HCEC 1CT (cell line): Measurements from ENCODE around the gene OR52H1.
A peak's percentile ranks its signal among the peaks of the same experiment; 100 is the strongest.
"Not testable (repeated sequence)": the region's sequence is repeated elsewhere in the genome, so short reads cannot be mapped to it uniquely, and the experiment has no call there.

Experiments
- DNase-seq: peaks from one replicate; pipeline ENCODE4 v3.0.0-alpha.2; 2017

Gene OR52H1

DNA sequence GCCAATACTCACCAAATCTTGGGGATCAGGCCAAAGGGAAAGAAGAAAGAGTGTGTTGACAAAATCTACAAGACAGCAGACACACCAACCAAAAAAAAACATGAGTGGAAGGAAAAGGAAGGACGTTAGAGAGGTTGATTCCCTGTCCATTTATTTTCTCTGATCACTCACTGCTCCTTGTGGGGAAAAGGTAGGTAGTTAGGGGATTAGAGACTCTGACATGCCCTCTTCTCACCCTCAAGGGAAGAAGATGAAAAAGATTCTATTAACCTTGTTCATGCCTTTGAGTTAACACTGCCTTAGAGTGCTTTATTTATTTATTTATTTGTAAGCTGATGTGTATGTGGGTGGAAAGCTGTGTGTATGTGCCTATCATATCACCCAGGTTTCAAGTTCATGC lies at the start of gene OR52H1:
Gene OR52H1, minus strand, starts transcription at position 101 of the 400 bp plus-strand sequence. CDS start 3,035 bp downstream, outside the sequence.
- no peak for DNase-seq

DNA sequence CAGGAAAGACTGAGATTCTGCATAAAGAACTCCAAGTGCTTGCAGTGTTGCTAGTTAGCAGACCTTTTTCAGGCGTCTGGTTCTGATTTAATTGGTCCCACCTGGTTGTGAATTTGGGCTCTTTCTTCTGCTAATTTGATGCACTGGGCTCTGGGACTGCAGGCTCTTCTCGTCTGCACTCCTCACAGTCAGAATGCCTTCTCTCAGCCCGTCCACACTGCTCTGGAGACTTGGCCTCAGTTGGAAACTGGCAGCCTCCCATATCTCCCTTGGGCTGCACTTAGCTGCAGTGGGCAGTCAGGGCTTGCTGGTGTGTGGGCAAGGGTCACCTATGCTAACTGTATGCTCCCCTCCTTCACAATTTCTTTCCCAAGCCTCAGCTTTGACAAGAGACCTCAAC lies 49.6 kb upstream of the OR52H1 start:
- DNase-seq: no peak

DNA sequence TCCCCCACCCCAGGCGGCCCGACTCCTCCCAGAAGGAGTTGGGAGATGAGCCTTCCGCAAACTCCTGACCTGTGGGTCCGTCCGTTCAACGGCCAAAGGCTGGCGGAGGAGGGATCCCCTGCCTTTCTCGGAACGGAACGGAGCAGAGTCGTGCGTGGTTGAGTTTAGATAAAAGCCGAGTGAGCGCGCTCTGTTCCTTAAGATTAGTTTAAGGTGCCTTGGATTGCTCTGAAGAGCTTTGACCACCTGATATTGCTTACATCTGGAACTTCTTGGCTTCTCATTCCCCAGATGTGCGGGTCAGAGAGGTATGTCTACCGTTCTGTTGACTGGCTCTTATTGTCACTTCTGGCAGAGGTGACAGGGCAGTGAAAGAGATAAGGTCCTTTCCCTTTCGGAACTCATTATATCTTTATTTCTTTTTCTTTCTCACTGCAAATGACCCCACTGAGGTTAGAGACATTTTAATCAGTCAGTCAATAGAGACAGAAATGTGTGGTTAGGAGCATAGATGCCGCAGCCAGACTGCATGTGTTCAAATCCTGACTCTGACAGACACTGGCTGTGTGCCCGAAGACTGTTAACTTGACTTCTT lies 48.4 kb upstream of the OR52H1 start, which contains the start of gene TRIM6:
Gene TRIM6, plus strand, starts transcription at position 31 of the 595 bp plus-strand sequence. Its CDS starts 261 bp downstream, at position 292.
- peak; percentile 47 for DNase-seq

DNA sequence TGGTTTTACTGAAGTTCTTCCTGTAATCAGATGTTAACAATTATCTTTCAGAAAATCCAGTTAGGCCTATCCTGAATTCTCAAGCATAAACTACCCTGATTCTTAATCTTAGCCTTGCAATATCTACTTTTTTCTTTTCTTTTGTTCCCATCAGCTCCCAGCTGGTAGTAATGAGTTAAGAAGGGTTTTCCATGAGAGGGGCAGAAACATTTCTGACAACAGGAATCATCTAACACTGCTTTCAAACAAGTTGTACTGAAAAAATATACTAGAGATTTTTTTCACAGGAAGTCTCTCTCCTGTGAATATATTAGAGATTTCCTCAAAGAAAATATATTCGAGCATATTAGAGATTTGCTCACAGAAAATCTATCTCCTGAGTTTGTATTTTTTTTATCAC lies 44.8 kb upstream of the OR52H1 start:
- DNase-seq: no peak

DNA sequence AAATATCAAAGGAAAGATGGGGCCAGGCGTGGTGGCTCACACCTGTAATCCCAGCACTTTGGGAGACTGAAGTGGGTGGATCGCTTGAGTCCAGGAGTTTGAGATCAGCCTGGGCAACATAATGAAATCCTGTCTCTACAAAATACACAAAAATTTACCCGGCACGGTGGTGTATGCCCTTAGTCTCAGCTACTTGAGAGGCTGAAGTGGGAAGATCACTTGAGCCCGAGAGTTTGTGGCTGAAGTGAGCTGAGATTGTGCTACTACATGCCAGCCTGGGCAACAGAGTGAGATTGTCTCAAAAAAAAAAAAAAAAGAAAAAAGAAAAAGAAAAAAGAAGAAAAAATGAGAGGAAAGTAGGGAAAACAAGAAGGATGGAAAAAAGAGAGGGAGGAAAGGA lies 44.3 kb upstream of the OR52H1 start:
- DNase-seq: no peak

DNA sequence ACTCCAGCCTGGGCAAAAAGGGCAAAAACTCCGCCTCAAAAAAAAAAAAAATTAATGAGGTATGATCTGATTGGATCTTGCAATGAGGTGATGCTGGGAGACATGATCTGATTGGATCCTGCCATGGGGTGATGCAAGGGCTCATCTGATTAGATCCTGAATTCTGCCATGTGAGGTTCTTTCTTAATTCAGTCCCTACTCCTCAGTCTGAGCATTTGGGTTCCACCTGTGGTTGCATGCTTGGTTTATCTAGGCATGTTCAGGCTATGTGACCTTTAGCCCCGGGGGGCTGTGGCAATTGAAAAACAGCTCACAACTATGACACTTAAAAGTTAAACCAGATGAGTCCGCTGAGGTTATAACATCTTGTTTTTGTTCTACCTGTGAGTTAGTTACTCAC lies 43.3 kb upstream of the OR52H1 start:
- DNase-seq: no peak

DNA sequence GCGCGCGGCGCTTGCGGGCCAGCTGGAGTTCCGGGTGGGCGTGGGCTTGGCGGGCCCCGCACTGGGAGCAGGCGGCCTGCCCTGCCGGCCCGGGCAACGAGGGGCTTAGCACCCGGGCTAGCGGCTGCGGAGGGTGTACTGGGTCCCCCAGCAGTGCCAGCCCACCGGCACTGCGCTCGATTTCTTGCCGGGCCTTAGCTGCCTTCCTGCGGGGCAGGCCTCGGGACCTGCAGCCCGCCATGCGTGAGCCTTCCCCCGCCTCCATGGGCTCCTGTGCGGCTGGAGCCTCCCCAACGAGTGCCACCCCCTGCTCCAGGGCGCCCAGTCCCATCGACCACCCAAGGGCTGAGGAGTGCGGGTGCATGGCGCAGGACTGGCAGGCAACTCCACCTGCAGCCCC lies 41.6 kb upstream of the OR52H1 start:
- not testable (repeated sequence) for DNase-seq

DNA sequence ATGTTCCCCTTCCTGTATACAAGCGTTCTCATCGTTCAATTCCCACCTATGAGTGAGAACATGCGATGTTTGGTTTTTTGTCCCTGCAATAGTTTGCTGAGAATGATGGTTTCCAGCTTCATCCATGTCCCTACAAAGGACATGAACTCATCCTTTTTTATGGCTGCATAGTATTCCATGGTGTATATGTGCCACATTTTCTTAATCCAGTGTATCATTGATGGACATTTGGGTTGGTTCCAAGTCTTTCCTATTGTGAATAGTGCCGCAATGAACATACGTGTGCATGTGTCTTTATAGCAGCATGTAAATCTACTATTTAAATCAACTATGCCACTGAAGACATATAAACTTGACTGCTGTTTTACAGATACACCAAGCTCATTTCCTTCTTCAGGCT lies 36.1 kb upstream of the OR52H1 start:
- DNase-seq: not testable (repeated sequence)

DNA sequence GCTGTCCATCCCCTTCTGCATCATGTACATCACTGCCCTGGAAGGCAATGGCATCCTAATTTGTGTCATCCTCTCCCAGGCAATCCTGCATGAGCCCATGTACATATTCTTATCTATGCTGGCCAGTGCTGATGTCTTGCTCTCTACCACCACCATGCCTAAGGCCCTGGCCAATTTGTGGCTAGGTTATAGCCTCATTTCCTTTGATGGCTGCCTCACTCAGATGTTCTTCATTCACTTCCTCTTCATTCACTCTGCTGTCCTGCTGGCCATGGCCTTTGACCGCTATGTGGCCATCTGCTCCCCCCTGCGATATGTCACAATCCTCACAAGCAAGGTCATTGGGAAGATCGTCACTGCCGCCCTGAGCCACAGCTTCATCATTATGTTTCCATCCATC lies 32.7 kb upstream of the OR52H1 start:
- no peak for DNase-seq

DNA sequence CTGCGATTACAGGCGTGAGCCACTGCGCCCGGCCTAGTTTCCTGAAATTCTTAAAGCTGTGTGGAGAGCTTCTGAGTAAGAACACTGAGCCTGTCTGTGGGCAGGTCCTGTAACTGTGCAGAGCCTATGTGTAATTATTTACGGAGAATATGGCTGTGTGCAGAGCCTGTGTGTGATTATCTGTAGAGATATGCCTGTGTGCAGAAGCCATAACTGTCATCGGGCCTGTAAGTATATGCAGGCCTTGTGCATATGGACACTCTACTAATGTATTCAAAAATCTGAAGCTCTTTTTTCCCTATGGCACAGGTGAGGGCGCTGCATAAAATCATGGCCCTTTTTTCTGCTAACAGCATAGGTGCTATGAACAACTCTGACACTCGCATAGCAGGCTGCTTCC lies 32.2 kb upstream of the OR52H1 start, which contains the start of gene OR52B6:
Gene OR52B6, plus strand, starts transcription at position 301 of the 400 bp plus-strand sequence. Its CDS starts 0 bp downstream, at position 301.
- DNase-seq: no peak

DNA sequence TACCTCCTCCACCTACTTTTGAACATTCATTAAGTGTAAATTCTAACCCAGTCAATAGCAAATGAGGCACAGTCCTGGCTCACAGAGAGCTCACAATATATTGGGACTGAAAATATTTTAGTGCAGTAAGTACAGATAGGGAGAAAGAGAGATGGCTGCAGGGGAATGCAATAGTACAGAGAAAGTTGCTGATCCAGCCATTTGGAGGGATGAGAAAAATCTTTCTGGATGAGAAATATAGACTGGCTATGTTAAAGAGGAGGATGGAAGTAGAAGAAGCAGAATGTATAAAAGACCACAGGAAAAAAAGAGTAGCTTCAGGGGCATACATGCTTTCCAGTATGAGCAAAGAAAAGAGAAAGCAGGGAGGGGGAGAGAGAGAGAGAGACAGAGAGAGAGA lies 28.8 kb upstream of the OR52H1 start:
- no peak for DNase-seq

DNA sequence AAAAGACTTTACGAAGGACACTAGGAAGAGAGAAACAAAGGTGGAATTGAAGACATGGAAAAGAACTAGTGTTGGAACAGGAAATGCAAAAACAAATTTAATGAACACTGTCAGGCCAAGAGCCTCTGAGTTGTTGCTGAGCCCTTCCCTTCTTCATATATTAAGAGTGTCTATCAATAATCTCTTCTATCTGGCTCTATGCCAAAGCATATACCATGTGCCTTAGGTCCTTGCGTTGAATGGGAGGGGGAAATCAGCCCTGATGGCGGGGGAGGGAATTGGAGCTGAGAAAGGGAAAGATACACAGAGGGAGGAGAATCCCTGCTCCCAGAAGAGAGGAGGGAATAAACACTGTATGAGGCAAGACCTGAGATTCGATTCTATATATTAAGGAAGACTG lies 26.8 kb upstream of the OR52H1 start:
- no peak for DNase-seq

DNA sequence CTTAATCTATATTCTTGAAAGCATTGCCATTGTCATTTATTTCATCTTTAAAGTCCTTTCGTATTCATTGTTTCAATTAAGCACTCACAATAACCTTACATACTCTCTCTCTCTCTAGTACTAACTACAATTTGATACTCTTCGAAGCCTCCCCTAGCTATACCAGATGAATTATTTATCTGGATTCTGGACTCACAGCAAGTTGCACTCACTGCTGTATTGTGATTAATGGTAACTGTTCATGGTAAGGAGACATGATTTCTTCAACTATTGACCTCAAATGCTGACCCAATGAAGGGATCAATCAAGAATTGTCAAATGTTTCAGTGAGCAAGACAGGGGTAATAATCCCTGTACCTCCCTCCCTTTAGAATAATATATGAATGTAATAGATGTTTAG lies 26.3 kb upstream of the OR52H1 start:
- DNase-seq: no peak

DNA sequence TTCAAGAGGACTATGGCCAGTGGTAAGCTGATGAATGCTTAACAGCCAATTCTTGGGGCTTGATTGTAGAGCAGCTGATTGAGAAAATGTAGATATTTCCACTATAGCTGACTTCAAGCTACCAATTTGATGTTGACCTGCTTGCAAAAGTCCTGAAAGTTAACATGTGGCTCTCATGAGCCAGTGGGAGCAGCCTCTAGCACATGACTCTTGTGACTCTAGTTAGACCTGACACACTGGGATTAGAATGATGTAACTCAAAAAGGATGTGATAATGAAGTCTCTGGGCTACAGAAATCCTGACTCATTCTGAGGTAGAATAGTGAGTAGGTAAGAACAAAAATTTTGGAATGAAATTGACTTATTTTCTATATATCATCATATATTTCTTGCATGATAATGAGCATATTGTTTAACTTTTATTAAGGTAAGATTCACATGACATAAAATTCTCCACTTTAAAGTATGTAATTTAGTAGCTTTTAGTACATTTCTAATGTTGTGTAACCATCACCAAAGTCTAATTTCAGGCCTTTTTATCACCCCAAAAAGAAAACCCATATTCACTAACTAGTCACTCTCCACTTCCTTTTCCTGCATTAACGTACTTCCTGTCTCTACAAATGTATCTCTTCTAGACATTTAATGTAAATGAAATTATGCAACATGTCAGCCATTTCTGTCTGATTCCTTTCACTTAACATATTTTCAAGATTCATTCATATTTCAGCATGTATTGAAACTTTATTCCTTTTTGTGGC lies 16.1 kb upstream of the OR52H1 start:
- no peak for DNase-seq

DNA sequence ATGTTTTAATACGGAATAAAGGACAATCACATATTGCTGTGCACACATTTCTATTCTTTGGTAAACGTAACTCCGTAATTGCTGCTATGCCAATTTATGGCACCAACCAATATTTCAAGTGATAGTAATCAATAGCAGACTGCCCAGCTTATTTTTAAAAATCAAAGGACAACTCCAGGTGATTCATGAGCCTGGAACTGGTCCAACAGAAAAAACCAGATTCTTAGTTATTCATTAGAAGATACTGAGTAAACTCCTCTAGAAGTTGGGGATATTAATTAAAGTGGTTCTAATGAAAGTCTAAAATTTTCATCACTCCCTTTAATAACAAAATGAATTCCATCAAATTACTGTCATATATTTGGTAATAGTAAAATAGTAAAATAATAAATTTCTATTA lies 9.4 kb upstream of the OR52H1 start:
- no peak for DNase-seq

DNA sequence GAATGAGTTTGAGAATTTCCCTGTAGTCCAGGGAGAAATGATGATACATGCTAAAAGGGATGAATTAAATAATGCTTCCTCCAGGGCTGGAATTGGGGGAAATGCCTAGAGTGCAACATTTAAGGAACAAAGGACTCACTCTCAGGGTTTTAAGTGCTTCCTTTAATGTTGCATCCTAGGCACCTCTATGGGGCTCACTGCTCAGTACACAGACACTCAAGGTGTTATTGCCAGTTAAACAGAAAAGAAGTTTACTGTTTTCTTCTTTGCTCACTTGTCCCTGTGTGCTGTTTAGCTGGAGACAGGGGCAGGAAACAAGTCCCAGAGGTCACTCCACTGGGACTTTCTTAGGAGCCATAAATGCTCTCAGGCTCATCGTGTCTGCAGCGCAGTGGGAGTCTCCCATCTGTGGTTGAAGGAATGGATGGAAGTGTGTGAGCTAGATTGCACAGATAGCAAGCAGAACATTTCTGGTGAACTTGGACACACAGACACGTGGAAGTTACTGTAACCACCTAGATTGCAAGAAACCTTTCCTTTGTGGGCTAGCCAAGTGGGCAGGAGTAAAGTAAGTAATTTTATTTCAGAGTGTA lies 8.4 kb upstream of the OR52H1 start:
- no peak for DNase-seq

DNA sequence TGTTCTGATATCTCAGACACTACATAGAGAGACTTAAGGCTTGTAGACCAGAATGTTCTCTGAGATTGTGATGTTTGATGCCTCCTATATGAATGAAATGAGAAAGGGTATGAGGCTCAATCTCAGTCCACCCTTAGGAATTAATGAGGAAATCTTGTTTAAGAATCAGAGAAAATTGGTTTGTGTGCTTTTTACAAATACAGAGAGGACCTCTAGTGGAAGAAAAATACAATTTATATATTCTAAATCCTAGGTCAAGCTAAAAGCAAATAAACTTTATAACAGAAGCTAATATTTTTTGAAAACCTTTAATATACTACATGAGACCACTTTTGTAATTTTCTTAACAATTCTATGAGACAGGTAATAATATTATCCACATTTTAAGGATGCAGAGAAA lies 5.0 kb upstream of the OR52H1 start:
- peak; percentile 29 for DNase-seq

DNA sequence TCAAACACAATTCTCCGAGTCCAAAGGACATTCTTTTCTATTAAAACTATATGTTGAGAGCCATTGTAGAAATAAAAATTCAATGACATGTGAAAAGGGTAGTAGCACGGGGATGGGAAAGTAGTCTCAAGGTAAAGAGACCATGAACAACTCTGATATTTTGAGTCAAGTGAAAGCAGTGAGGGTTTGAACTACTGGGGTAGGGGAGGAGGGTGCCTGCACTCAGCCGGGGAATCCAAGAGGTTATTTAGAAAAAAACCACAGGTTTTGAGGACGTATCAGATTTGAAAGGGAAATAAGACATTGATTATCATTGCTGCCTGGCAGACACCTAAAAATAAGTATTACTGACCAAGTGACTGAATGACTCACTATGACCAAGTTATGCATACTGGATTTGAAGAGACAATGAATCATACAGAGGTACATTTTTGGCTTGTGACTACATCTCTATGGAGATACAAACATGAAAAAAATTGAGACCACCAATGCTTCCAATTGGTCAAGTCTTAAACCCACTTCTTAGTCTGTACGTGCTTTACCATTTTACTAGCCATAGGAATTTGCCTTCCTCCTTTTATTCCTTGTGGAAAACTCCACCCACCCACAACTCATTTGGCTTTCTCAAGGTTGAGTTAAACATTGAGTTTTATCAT lies 2.2 kb upstream of the OR52H1 start:
- DNase-seq: peak; percentile 73

DNA sequence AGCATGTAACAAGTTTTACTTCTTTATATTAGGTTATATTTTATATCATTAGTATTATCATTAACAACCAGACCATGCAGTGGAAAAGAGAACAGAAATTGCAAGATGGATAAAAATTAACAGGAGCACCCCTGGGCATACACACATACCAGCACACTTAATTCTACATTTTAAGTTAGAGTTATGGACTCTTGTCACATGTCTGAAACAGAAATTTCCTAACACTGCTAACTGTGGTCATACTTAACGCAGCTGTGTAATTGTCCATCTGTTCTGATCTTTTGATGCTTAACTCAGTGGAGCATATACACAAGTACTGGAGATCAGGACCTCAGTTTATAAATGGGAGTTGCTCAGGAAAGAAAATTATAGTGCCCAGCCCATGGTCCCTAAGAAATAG lies 358 bp downstream of the OR52H1 start:
- DNase-seq: no peak

DNA sequence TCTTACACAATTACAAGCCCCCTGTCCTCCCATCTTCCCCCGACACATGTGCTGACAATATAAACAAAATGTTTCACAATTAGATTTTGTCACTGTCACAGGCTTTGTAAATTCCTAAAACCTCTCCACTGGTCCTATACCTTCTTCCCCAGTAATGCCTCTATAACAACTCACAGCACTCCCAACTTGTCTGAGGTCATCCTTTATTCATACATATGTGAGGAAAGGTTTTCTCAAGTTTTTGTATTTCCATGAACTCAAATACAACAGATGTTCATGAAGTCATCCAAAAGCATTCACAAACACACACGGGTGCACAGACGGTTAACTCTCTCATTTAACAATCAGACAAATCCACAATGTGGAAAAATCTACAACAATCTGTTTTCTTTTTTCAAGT lies 1.9 kb downstream of the OR52H1 start:
- DNase-seq: no peak

DNA sequence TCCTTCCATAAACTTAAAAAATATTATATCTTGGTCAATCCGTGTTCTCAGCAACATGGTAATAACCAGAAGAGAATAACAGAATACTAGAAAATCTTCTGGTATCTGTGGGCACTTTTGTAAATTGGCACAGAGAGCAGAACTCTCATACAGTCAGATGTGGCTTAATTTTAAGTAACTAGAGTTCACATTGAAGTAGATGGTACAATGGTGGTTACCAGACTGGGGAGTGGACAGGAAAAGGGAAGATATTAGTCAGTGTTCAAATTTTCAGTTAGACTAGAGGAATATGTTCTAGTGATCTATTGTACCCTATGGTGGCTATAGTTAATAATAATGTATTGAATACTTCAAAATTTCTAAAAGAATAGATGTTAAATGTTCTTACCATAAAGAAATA lies 6.9 kb downstream of the OR52H1 start:
- no peak for DNase-seq

DNA sequence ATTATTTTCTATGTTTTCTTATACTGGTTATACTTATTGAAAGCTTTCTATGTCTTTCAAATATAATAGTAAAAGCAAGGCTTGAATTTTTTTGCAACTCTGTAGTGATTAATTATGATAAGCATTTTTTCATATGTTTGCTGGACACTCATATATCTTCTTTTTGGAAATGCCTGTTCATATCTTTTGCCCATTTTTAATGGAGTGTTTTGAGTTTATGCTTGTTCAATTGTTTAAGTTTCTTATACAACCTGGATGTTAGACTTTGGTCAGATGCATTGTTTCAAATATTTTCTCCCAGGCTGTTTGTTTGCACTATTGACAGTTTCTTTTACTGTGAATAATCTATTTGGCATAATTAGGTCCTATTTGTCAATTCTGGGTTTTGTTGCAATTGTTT lies 11.9 kb downstream of the OR52H1 start:
- no peak for DNase-seq

DNA sequence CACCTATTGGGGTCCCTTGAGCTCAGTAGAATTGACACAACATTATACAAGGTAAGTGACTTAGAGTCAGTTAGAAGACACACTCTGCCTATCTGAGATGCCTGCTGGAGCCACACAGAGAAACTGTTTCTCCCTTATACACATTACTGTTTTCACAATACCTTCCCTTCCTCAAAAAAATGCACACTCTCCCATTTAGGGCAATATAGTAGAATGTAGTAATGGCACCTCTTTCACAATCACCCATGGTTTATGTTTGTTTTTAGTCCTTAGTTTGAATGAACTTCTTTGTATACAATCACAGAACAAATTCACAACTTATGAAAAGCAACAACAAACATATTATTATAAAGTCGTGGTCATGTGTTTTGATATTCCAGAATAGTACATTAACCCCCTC lies 14.3 kb downstream of the OR52H1 start:
- DNase-seq: no peak
